Stimulated activated CD4-positive, alpha-beta T cell treated with anti-CD3 and anti-CD28 coated beads, Interleukin-2, amount 100 ng/mL, for 24 hours (primary cell): ENCODE data around the gene TGIF1.
"Not testable (repeated sequence)": the region's sequence is repeated elsewhere in the genome, so short reads cannot be mapped to it uniquely, and the experiment has no call there.

ENCODE experiments used
- DNase-seq, 2 donors: peaks; one replicate each; pipeline ENCODE4 v3.0.0-alpha.2; 2020

The TGIF1 gene

DNA sequence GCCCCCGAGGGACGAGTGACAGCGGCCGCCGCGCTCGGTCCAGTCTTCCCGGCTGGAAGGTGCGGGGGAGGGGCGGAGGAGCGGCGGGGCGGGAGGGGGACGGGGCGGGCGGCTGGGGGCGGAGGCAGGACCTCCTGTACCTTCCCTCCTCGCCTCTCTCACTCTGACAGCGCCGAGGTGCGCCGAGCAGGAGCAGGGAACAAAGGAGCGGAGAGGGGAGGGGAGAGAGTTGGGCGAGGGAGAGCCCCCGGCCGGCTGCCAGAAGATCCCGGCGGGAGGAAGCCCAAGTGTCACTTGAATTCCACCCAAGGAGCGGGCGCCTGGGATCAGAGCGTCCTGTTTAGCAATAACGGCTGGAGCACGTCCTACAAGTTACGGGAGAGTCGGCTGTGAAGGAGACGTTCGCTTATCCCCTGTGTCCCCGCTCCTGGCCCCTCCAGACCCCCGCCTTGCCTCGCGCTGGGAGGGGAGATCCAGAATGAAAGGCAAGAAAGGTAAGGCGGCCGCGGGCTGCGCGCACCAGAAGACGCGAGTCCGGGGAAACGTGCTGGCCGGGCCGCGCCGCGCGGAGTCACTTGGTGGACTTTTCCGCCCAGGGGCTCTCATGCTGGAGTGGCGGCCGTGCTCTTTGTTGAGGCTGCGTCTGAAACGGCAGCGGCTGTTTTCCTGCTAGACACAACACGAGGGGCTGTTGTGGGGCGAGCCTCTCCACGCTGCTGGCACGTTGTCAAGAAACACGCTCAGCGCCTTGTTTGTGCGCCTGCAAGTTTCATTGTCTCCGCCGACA is at the start of gene TGIF1:
Gene TGIF1 (plus strand): TSS at position 161 of the 787 bp plus-strand sequence. CDS start 318 bp downstream, at position 479.
- DNase-seq, result peak; percentile 62 to 70

DNA sequence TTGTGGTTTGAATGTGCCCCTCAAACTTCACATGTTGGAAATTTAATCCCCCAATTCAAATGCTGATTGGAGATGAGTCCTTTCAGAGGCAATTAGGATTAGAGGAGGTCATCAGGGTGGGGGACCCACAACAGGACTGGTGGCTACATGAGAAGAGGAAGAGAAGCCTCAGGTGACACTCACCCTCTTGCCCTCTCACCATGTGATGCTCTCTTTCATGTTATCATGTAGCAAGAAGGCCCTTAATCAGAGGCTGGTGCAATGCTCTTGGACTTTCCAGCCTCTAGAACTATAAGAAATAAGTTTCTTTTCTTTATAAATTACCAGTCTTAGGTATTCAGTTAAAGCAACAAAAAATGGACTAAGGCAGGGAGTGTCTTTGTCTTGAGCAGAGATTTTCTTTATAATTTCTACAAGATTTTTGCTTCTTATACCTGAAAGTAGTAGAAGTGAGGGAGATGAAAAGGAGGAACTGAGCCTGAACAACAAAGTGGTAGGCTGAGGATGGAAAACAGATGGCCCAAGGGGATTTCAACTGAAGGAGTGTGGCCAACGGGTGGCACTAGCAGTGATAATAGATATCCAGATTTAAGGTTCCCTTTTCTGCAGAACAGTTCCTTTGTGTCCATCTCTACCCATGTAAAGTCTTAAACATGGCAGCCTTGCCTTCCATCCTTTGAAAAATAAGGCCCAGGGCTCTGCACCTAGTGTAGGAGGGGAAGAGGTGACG is 49.2 kb upstream of the TGIF1 start:
- no peak for DNase-seq

DNA sequence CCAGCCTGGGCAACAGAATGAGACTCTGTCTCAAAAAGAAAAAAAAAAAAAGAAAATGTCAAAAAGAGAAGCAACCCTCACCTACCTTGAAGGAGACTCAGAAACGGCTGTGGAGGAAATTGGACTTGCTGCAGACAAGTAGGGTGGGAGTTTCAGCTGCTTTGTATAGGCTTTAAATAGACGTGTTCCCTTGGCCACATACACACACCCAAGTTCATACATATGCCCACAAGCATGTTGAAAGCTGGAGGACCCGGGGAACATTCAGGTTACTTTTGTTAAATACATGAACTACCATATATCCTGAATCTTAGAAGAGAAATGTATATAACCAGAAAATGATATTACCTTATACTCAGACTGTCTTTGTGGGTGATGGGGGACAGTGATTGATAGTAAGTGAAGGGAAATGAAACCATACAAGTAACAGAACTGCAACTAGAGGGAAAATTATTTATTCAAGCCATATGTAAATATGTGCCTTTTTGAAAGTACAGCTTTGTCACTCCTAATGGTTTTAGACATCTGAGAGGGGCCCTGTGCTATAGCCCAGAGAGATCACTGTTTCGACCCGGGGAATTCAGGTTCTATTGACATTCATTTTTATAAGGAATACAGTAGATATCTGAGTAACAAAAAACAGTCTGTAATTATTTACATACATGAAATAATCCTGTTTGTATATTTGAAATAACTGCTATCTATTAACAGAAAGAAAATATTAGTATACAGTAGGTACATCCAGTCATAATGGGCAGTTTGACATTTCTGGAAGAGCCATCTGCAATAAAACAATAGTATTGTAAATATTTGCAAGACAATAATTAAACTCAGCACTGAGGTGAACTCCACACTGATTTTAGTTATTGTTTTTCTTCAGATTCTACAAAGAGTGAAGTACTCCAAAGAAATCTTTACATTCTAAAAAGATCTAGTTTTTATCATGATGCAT is 48.0 kb upstream of the TGIF1 start:
- no peak for DNase-seq

DNA sequence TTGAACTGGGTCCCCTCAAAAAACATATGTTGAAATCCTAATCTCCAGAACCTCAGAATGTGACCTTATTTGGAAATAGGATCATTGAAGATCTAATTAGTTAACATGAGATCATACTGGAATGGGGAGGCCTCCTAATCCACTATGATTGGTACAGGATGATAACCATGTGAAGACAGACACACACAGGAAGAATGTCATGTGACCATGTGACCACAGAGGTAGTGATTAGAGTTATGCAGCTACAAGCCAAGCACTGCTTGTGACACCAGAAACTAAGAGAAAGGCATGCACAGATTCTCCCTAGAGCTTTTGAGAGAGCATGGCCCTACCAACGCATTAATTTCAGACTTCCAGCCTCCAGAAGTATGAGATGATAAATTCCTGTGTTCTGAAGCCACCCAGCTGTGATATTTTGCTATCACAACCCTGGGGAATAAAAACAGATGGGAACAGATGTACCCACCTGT is 47.0 kb upstream of the TGIF1 start:
- no peak for DNase-seq

DNA sequence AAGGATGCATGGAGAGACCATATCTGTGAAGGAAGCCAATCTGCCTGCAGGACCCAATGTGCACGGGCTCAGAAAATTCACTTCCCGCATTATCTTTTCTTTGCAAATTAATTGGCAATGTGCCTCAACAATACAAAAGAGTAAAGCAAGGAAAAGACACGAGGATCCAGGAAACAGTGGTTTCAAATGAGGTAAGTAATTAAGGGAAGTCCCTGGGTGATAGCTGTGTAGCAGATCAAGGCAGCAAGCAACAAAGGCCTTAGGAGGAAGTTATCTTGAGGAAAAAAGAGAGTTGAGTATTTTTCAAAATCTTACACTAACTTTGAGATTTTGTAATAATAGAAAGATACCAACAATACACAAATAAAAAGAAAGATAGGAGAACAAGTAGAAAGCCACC is 44.3 kb upstream of the TGIF1 start:
- DNase-seq, result no peak

DNA sequence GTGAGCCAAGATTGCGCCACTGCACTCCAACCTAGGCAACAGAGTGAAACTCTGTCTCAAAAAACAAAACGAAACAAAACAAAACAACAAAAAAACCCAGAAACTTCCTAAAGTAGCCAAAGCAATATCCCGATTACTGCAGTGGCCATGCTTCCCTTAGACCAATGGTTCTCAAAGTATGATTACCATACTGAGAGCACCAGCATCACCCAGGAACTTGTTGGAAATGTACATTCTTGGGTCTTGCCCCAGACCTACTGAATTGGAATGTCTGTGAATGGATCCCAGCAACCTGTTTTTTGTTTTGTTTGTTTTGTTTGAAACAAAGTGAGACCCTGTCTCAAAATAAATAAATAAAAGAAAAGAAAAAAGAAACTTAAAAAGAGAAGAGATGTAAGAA is 41.9 kb upstream of the TGIF1 start:
- no peak for DNase-seq

DNA sequence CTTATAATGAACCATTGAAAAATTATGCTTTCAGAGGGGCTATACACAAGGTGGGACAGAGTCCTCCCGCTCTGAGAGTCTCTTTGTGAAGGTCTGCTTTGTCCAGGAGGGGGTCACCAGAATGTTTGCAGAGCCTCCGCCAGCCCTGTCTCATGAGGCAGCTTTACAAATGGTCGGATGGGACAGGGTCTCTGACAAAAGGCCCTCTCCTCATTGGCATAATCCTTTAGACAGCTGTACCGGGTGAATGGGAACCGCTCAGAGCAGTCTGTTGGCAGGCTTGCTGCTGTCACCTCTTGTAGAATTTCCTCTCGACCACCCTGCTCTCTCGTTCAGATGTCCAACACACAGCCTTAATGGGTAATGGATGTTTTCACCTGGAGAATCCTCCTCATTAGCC is 40.2 kb upstream of the TGIF1 start:
- no peak for DNase-seq

DNA sequence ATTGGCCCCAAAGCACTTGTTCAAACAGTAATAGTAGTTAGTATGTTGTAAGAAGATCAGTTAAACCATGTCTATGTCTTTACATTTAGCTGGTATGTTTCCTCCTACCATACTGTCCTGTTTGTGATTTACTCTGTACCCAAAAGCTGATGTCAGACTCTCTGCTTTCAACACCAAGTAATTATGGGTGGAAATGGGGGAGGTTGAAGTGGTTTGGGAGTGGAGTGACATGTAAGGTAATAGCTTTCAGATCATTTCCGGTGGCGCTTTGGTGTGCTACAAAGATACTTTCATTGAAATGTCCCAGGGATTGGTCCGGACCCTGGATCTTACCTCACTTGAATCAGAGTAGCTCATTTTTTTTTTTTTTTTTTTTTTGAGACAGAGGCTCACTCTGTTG is 39.7 kb upstream of the TGIF1 start:
- DNase-seq, result no peak

DNA sequence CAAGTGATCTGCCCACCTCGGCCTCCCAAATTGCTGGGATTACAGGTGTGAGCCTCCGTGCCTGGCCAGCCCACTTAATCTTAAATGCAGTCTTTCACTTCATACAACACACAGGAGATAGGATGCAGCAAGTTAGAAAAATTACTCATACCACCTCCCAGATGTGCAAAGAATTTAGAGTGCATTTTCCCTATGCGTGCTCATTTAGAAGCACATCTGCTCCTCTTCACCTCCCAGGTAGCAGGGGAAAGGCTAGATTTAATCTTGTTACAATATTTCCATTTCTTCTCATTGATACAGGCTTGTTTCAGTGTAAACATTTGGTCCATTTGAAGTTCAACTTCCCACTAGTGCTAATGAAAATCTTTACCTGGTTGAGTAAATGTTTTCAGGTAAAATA is 39.1 kb upstream of the TGIF1 start:
- not testable (repeated sequence) for DNase-seq

DNA sequence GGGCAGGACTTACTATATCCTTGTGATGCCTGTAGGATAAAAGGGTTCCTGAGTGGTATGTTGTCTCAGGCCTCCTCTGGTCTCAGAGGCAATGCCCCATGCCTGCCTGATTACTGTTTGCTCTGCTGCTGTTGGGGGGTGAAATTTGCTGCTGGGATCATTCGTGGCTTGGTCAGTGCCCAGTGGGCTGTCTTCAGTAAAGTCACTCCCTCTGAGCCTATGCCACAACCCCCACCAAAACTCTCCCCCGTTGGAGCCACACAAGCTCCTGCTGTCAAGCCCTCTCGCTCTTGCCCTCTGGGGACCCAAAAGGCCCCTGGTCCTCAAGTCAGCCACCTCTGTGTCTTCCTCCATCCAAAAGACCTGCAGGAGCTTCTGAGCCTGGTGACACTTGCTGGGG is 38.6 kb upstream of the TGIF1 start:
- no peak for DNase-seq

DNA sequence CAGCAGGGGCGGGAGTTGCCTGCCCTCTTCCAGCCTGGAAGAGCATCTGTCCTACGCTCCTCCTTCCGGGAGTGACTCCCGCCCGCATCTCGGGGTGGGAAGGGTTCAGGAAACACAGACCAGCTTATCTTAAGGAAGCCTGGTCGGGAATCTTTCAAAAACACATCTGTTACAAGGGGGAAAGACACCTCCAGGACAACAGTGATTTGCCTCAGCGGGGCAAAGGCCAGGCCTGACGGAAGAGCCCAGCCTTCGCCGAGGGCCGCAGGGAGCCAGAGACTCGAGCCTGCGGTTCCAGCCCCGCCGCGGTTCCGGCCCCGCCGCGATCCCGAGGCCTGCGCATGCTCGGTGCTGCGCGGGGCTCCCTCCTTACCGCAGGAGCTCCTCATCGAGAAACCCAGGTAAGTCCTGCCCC is 38.1 kb upstream of the TGIF1 start:
- peak in 1 of 2 donors; percentile 48 for DNase-seq

DNA sequence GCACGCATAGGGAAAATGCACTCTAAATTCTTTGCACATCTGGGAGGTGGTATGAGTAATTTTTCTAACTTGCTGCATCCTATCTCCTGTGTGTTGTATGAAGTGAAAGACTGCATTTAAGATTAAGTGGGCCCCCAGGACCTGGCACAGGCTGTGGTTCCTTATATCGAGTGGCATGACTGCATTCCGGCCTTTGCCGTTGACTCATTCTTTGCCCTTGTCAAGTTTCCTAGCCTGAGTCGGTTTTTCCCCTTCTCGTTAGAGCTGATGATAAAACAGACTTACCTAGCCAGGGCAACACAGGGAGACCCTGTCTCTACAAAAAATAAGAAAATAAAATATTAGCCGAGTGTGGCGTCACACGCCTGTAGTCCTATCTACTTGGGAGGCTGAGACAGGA is 37.4 kb upstream of the TGIF1 start:
- DNase-seq, result peak; percentile 32 to 49

DNA sequence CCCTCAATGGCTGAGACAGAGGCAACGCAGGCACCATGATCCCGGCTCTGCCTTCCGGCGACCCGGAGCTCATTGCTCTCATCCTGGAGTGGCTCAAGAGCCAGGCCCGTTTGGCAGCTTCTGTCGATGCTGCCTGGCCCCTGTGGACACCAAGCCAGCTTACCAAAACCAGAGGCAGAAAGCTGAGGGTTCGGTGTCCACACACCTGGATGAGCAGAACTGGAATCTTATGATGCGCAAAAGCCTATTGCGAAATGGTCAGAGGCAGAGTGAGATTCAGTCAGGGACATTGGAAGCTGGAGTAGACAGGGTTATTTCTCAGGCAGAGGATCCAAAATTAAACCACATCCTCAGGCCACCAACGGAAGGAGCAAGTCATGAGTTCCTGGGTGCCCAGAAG is 34.9 kb upstream of the TGIF1 start:
- no peak for DNase-seq

DNA sequence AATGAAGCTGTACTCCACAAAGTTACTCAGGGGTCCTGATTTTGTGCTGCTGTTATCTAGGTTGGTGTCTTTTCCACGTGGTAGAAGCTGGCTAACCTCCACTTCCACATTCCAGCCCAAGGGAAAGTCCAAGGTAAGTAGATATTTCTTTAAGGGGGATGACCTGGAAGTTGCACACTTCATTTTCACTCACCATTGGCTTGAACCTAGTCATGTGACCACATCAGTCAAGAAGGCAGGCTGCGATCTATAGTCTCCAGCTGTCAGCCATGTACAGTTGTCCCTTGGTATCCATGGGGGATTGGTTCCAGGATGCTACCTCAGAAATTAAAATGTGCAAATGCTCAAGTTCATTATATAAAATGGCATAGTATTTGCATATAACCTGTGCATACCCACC is 31.9 kb upstream of the TGIF1 start:
- no peak for DNase-seq

DNA sequence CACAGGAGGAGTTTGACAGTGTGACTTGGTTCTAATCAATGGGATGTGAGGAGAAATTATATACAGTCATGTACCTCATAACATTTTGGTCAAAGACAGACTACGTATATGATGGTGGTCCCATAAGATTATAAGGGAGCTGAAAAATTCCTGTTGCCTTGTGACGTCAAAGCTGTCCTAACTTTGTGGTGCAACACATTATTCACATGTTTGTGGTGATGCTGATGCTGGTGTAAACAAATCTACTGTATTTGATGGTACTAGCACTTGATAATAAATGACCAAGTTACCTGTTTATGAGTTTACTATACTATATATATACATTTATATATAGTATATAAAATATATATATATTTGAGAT is 29.1 kb upstream of the TGIF1 start:
- DNase-seq, result no peak

DNA sequence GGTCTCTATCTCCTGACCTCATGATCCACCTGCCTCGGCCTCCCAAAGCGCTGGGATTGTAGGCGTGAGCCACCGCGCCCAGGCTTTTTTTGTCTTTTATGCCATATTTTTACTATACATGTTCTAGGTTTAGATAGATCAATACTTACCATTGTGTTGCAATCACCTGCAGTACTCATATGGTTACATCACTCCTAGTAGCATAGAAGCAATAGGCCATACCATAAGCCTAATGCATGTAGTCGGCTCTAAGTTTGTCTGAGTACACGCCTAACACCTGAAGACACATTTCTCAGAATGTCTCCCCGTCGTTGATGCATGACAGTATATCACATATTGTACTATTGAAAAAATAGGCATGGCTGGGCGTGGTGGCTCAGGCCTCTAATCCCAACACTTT is 27.1 kb upstream of the TGIF1 start:
- DNase-seq, result no peak

DNA sequence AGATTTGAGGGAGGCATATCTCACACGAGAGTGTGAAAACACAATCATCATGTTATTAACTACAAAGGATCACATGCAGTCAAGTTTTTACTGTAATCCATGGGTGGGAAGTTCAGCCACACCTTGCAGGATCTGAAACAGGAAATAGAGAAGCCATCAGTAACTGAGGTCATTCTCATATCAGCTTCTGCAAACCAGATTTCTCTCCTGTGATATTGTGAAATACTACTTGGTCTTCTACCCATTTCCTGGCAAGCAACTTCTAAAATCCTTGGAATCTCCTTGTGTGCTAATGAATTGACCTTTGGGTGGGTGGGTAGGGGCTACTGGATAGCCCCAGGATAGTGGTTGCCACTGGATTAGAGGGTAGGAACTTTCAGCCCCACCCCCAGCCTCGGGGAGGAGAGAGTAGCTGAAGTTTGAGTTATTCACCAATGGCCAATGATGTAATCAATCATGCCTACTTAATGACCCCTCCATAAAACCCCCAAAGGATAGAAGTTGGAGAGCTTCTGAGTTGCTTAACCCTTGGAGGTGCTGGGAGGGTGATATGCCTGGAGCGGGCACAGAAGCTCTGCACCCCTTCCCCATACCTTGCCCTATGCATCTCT is 25.6 kb upstream of the TGIF1 start:
- DNase-seq, result no peak

DNA sequence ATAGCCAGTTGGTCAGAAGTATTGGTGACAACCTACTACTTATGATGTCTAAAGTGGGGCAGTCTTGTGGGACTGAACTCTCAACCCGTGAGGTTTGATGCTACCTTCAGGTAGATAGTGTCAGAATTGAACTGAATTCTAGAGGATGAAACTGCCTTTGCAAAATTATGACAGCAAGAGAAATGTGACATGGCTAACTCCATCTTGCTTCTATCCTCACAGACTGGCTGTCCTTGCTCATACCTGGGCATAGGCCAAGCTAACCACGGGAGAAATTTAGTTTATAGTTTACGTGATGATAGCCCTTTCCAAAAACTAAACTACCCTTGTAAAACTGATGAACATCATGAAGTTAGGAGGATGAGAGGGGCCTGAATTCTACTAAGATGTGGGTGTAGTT is 24.9 kb upstream of the TGIF1 start:
- no peak for DNase-seq

DNA sequence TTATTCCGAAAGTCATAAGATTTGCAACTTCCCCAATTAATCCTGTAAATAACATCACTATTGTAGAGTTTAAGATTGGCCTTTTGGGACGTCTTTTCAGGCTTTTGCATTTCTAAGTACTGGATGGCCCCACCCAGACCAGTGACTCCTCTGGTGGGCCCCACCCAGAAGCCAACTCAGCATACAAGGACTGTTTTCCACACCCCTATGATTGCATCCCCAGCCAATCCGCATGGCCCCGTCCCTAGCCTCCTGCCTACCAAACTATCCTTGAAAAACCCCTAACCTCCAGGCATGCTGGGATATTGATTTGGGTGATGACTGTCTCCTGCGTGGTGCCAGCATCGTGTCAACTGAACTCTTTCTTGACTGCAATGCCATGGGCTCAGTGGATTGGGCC is 24.5 kb upstream of the TGIF1 start:
- DNase-seq, result no peak

DNA sequence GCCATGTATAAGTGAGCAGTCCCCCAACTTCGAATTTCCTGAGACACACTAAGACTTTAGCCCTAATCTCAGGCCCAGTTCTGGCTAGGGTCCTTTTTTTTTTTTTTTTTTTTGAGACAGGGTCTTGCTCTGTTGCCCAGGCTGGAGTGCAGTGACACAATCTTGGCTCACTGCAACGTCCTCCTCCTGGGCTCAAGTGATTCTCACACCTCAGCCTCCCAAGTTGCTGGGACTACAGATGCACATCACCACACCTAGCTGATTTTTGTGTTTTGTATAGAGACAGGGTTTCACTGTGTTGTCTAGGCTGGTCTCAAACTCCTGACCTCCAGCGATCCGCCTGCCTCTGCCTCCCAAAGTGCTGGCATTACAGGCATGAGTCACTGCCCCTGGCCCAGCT is 23.9 kb upstream of the TGIF1 start:
- DNase-seq, result no peak

DNA sequence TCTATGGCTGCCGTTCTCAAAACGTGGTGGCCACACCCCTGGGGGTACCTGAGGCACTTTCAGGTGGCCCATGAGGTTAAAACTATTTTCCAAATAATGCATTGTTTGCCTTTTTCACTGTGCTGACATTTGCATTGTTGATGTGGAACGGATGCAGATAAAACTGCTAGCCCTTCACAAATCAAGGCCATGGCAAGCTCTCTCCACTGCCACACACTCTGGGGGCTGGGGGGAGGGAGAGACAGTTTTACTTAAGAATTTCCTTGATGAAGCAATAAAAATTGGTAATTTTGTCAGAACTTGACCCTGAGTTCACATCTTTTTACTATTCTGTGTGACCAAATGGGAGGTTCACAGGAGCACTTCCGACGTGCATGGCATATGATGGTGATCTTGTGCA is 22.0 kb upstream of the TGIF1 start:
- no peak for DNase-seq

DNA sequence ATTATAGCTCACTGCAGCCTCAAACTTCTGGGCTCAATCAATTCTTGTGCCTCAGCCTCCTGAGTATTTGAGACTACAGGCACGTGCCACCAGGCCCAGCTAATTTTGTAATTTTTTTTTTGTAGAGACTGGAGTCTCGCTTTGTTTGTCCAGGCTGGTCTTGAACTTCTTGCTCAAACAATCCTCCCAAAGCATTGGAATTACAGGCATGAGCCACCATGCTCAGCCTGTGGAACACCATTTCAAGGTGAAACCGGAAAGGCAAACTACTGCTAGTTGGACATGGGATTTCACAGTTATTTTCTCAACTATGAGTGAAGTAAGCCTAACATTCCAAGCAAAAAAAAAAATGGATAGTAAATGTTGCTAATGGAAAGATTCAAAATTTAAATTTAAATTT is 20.9 kb upstream of the TGIF1 start:
- DNase-seq, result no peak

DNA sequence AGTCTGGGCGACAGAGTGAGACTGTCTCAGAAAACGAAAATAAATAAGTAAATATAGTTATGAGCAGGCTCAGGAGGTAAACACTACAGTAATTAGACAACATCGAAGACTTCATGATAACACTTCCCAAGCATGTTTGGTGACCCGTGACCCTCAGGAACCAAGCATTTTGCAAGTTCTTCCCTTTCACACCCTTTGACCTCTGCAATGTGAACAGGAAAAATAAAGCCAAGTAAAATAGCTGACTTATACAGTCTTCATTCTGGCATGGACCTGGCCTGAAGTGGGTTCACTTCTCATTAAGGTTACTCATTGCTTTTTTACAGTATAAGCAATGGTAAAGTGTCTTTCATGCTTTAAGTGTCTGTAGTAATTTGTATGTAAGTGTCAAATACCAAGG is 15.3 kb upstream of the TGIF1 start:
- no peak for DNase-seq
